HG02943 (cell line): Measurements from ENCODE around the gene PLXDC1.

Experiments used
- ATAC-seq: cut with Tn5 transposase; IDR thresholded peaks from one replicate; pipeline ENCODE4 v1.9.1; 2021; ENCODE audit warnings: mild to moderate bottlenecking, low read depth, moderate library complexity; ENCODE audit not compliant: unreplicated experiment

PLXDC1 gene

GRCh38 chr17:39151150-39151942, at the start of gene PLXDC1:
TSS of gene PLXDC1 (minus strand) at chr17:39151637. CDS start at chr17:39151437, 200 bp downstream.
- no peak for ATAC-seq

GRCh38 chr17:39200957-39201510, 49.6 kb upstream of the PLXDC1 start:
- ATAC-seq: no peak

GRCh38 chr17:39200070-39200879, 48.8 kb upstream of the PLXDC1 start, which contains the start of gene RPL19:
TSS of gene RPL19 (plus strand) at chr17:39200283. CDS start at chr17:39200345, 62 bp downstream.
- peak; percentile 59 for ATAC-seq

GRCh38 chr17:39199820-39200069, 48.3 kb upstream of the PLXDC1 start:
- peak; percentile 54 for ATAC-seq

- no peak for ATAC-seq
Observed at GRCh38 chr17:39198186-39198566, 46.7 kb upstream of the PLXDC1 start.

- no peak for ATAC-seq
Observed at GRCh38 chr17:39197380-39198185, 46.1 kb upstream of the PLXDC1 start, which contains the start of gene CACNB1. TSS of gene CACNB1 (minus strand) at chr17:39197669. CDS start at chr17:39197495, 174 bp downstream.

- no peak for ATAC-seq
Observed at GRCh38 chr17:39196808-39197291, 45.4 kb upstream of the PLXDC1 start.

GRCh38 chr17:39196241-39196807, 44.9 kb upstream of the PLXDC1 start:
- no peak for ATAC-seq

- ATAC-seq: no peak
Observed at GRCh38 chr17:39195568-39196160, 44.2 kb upstream of the PLXDC1 start.

GRCh38 chr17:39194985-39195524, 43.6 kb upstream of the PLXDC1 start:
- no peak for ATAC-seq

GRCh38 chr17:39194089-39194984, 42.9 kb upstream of the PLXDC1 start:
- ATAC-seq: no peak

GRCh38 chr17:39193346-39193745, 41.9 kb upstream of the PLXDC1 start:
- ATAC-seq: no peak

GRCh38 chr17:39192901-39193300, 41.5 kb upstream of the PLXDC1 start:
- no peak for ATAC-seq

- ATAC-seq: no peak
Observed at GRCh38 chr17:39191750-39192510, 40.5 kb upstream of the PLXDC1 start.

- ATAC-seq: no peak
Observed at GRCh38 chr17:39187152-39187830, 35.9 kb upstream of the PLXDC1 start.

- ATAC-seq: no peak
Observed at GRCh38 chr17:39186481-39187002, 35.1 kb upstream of the PLXDC1 start.

GRCh38 chr17:39183720-39184119, 32.3 kb upstream of the PLXDC1 start:
- ATAC-seq: no peak
